Caco-2 (cell line): Measurements from ENCODE around the gene UBL7. TPM values are rescaled to one million over a fixed set of nuclear protein-coding genes. Genes with fewer than 3 reads are reported as not detected.

Experiments used
- BruUV-seq: library from RNA; stranded (reverse); fragments of 400-500 nt; replicated peaks from 2 replicates; lab custom pipeline; 2021; lab: Mats Ljungman, UMichigan
- CTCF ChIA-PET: fragments of 300-600 bp; sonication (Branson Sonifier 250); formaldehyde crosslinking; loops from one replicate; lab custom pipeline; 2022; ENCODE audit warnings: antibody characterized with exemption; lab: Charles Lee
- POLR2A ChIA-PET: fragments of 300-600 bp; sonication (Branson Sonifier 250); formaldehyde crosslinking; loops from one replicate; lab custom pipeline; 2022; ENCODE audit warnings: antibody characterized with exemption; lab: Charles Lee
- DNase-seq, 2 experiments: peaks; one replicate each; pipeline versions ENCODE4 v3.0.0 to v3.0.0-alpha.2; 2020 to 2022
- H3K27me3 ChIP-seq: replicated peaks from 2 replicates; pipeline ENCODE4 v1.6.0; 2011; ENCODE audit warnings: low read length; ENCODE audit not compliant: control insufficient read depth, insufficient read depth
- H3K36me3 ChIP-seq: 2 replicates; pipeline ENCODE4 v1.5.1; 2011; ENCODE audit warnings: low read length; ENCODE audit not compliant: control insufficient read depth, insufficient read depth
- H3K4me1 ChIP-seq: fragments of 250-450 bp; sonication (Bioruptor Pico); 2 replicates; pipeline ENCODE4 v1.5.1; 2020; ENCODE audit warnings: mild to moderate bottlenecking
- H3K4me3 ChIP-seq: 2 replicates; pipeline ENCODE4 v1.5.1; 2011; ENCODE audit warnings: low read depth, mild to moderate bottlenecking, control low read depth, low read length
- H3K9me3 ChIP-seq: fragments of 250-450 bp; sonication (Bioruptor Pico); 2 replicates; pipeline ENCODE4 v1.5.1; 2020; ENCODE audit warnings: mild to moderate bottlenecking, moderate library complexity
- H3K27ac Mint-ChIP-seq: one replicate; pipeline ENCODE4 v1.8.0; 2022; ENCODE audit warnings: mixed read lengths; ENCODE audit not compliant: unreplicated experiment
- H3K27me3 Mint-ChIP-seq: one replicate; pipeline ENCODE4 v1.8.0; 2022; ENCODE audit warnings: mixed read lengths; ENCODE audit not compliant: insufficient read depth, unreplicated experiment
- H3K36me3 Mint-ChIP-seq: one replicate; pipeline ENCODE4 v1.8.0; 2022; ENCODE audit warnings: mild to moderate bottlenecking, mixed read lengths; ENCODE audit not compliant: insufficient read depth, unreplicated experiment
- H3K4me1 Mint-ChIP-seq: one replicate; pipeline ENCODE4 v1.8.0; 2022; ENCODE audit warnings: low read depth, mixed read lengths; ENCODE audit not compliant: unreplicated experiment
- H3K4me3 Mint-ChIP-seq: one replicate; pipeline ENCODE4 v1.8.0; 2022; ENCODE audit warnings: mild to moderate bottlenecking, moderate library complexity, mixed read lengths; ENCODE audit not compliant: unreplicated experiment
- H3K9me3 Mint-ChIP-seq: one replicate; pipeline ENCODE4 v1.8.0; 2022; ENCODE audit warnings: mixed read lengths; ENCODE audit not compliant: unreplicated experiment
- CTCF ChIP-seq, 2 experiments: fragments of 200-600 bp in 1 of 2; IDR thresholded peaks; 1 replicate in 1 of 2; 2 replicates in 1 of 2; pipeline versions ENCODE4 v1.5.1 to v1.8.0; 2011 to 2022; ENCODE audit warnings: antibody characterized with exemption in 1 of 2, control low read depth in 1 of 2, inconsistent platforms in 1 of 2, low read depth in 1 of 2, low read length in 1 of 2, mild to moderate bottlenecking in 1 of 2, moderate library complexity in 1 of 2; ENCODE audit not compliant: insufficient read depth in 1 of 2, severe bottlenecking in 1 of 2, unreplicated experiment in 1 of 2
- intact Hi-C: fragments of 100-400 bp; cut with micrococcal nuclease; formaldehyde crosslinking; loops from one replicate; pipeline ENCODE4 v1.10.0; 2022; ENCODE audit not compliant: unreplicated experiment
- total RNA-seq: library from RNA; stranded (reverse); gene quantifications from 2 replicates; pipeline ENCODE4 v1.2.3, GENCODE V29; 2022

UBL7 gene
- total RNA-seq, 1 experiment from 2014 or later = 34.4 TPM

- BruUV-seq = no TSS peak
- H3K27me3 Mint-ChIP-seq = no peaks in the 10 kb centered on the region
- Histone ChIP-seq H3K27me3 (no peaks in the 10 kb centered on the region), H3K36me3 (no peaks in the 10 kb centered on the region), H3K4me1 (no peaks in the 10 kb centered on the region), H3K9me3 (no peaks in the 10 kb centered on the region), H3K4me3 (no peak overlapping the region)
- ChIA-PET POLR2A (no interaction called here), CTCF (interaction anchor here (0.7 kb wide), 1 partner anchor 509 kb away, joined by 3 read pairs; no protein-coding TSS in a partner anchor)
- H3K36me3 Mint-ChIP-seq = peaks cover 4% of the 10 kb centered on the region
- no peak for DNase-seq
- intact Hi-C loops = no loop called here
- H3K4me3 Mint-ChIP-seq = no peak overlapping the region
- H3K9me3 Mint-ChIP-seq = no peaks in the 10 kb centered on the region
- H3K4me1 Mint-ChIP-seq = no peaks in the 10 kb centered on the region
- TF ChIP-seq CTCF (IDR thresholded peaks at IDR 0.05; ENCODE audit: insufficient read depth in 1 of 2, low read depth in 1 of 2, low read length in 1 of 2, severe bottlenecking in 1 of 2, unreplicated experiment in 1 of 2) = no peak
- no peak overlapping the region for H3K27ac Mint-ChIP-seq
Observed at GRCh38 chr15:74505837-74506514, 45.0 kb upstream of the UBL7 start.

GRCh38 chr15:74504836-74505235 is 43.9 kb upstream of the UBL7 start:
- TF ChIP-seq CTCF (IDR thresholded peaks at IDR 0.05; ENCODE audit: insufficient read depth in 1 of 2, low read depth in 1 of 2, low read length in 1 of 2, severe bottlenecking in 1 of 2, unreplicated experiment in 1 of 2) = no peak
- no peaks in the 10 kb centered on the region for H3K36me3 ChIP-seq
- Mint-ChIP-seq H3K27me3 (no peaks in the 10 kb centered on the region), H3K4me3 (no peak overlapping the region), H3K4me1 (no peaks in the 10 kb centered on the region), H3K36me3 (peaks cover 8% of the 10 kb centered on the region), H3K27ac (no peak overlapping the region), H3K9me3 (no peaks in the 10 kb centered on the region)
- intact Hi-C loops = no loop called here
- BruUV-seq = no TSS peak
- no peaks in the 10 kb centered on the region for H3K9me3 ChIP-seq
- H3K27me3 ChIP-seq = no peaks in the 10 kb centered on the region
- ChIA-PET POLR2A (no interaction called here), CTCF (no interaction called here)
- H3K4me1 ChIP-seq = no peaks in the 10 kb centered on the region
- no peak overlapping the region for H3K4me3 ChIP-seq
- no peak for DNase-seq

GRCh38 chr15:74504418-74504817 is 43.5 kb upstream of the UBL7 start:
- H3K36me3 ChIP-seq = no peaks in the 10 kb centered on the region
- H3K9me3 ChIP-seq = no peaks in the 10 kb centered on the region
- ChIA-PET CTCF (no interaction called here), POLR2A (no interaction called here)
- no peaks in the 10 kb centered on the region for H3K9me3 Mint-ChIP-seq
- H3K27ac Mint-ChIP-seq = no peak overlapping the region
- no peak for TF ChIP-seq CTCF (IDR thresholded peaks at IDR 0.05; ENCODE audit: insufficient read depth in 1 of 2, low read depth in 1 of 2, low read length in 1 of 2, severe bottlenecking in 1 of 2, unreplicated experiment in 1 of 2)
- no peaks in the 10 kb centered on the region for H3K27me3 Mint-ChIP-seq
- H3K27me3 ChIP-seq = no peaks in the 10 kb centered on the region
- no peaks in the 10 kb centered on the region for H3K4me1 Mint-ChIP-seq
- DNase-seq = no peak
- H3K4me1 ChIP-seq = no peaks in the 10 kb centered on the region
- intact Hi-C loops = no loop called here
- no TSS peak for BruUV-seq
- no peak overlapping the region for H3K4me3 Mint-ChIP-seq
- peaks cover 10% of the 10 kb centered on the region for H3K36me3 Mint-ChIP-seq
- H3K4me3 ChIP-seq = no peak overlapping the region
